NB4 (cell line): ENCODE data around the gene DAPP1.

ENCODE experiments used
- MYC ChIP-seq: IDR thresholded peaks from 2 replicates; pipeline ENCODE4 v1.6.1; 2011; ENCODE audit warnings: low read depth, low read length
- POLR2A ChIP-seq: IDR thresholded peaks from 2 replicates; pipeline ENCODE4 v1.6.1; 2011; ENCODE audit warnings: mild to moderate bottlenecking; ENCODE audit not compliant: insufficient read length; ENCODE audit errors: extremely low read depth
- TF ChIP-seq, protein P1 (sequence below): IDR thresholded peaks from one replicate; pipeline ENCODE4 v1.5.1; 2012; ENCODE audit warnings: low read depth, low read length
- TF ChIP-seq, protein P2 (sequence below): IDR thresholded peaks from 2 replicates; pipeline ENCODE4 v1.6.1; 2011; ENCODE audit warnings: low read depth, low read length

DNA sequence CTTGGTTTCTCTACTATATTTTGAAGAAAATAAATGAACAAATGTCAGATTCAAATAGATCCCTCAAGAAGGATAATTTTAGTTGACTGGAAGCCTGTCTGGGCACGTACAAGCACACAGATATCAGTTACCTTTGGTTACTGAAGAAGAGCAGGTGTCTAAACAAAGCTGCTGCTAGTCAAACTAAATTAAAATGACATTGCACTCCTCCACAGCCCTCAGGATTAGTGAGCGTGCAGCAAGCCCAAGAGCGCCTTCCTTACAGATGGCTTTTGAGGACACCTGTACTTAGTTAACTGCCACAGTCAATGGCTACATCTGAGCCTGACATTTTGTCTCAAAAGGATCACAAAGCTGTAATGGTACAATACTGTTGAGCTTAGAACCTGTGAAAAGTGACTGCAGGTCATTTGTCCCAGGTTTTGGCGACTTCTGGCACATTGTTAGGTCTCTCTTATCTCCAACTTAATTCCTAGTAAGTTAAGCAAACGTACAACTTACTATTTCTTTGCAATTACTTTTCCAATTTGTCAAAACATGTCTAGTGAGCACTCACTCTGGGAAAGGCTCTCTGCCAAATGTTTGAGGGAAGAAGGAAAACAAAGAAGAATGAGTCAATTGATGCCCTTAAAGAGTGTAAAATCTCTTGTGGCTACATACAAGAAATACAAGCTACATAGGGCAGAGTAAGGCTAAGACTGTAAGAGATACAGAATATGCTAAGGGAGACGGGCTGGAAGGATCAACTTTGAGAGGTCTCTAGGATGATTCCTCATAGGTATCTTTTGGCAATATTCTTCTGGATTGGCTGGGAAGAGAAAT, 25.6 kb upstream of the DAPP1 start:
- TF ChIP-seq, protein P1, sequence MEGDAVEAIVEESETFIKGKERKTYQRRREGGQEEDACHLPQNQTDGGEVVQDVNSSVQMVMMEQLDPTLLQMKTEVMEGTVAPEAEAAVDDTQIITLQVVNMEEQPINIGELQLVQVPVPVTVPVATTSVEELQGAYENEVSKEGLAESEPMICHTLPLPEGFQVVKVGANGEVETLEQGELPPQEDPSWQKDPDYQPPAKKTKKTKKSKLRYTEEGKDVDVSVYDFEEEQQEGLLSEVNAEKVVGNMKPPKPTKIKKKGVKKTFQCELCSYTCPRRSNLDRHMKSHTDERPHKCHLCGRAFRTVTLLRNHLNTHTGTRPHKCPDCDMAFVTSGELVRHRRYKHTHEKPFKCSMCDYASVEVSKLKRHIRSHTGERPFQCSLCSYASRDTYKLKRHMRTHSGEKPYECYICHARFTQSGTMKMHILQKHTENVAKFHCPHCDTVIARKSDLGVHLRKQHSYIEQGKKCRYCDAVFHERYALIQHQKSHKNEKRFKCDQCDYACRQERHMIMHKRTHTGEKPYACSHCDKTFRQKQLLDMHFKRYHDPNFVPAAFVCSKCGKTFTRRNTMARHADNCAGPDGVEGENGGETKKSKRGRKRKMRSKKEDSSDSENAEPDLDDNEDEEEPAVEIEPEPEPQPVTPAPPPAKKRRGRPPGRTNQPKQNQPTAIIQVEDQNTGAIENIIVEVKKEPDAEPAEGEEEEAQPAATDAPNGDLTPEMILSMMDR: no peak
- TF ChIP-seq POLR2A (no peak), MYC (no peak)
- TF ChIP-seq, protein P2, sequence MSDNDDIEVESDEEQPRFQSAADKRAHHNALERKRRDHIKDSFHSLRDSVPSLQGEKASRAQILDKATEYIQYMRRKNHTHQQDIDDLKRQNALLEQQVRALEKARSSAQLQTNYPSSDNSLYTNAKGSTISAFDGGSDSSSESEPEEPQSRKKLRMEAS: no peak
